HG02852 (cell line): ENCODE measurements around the gene SERPINA9.
"Not testable (repeated sequence)": the region's sequence is repeated elsewhere in the genome, so short reads cannot be mapped to it uniquely, and the experiment has no call there.

Experiments
- ATAC-seq: cut with Tn5 transposase; IDR thresholded peaks from one replicate; pipeline ENCODE4 v1.9.1; 2021; ENCODE audit warnings: mild to moderate bottlenecking, moderate library complexity; ENCODE audit not compliant: unreplicated experiment

Gene SERPINA9, protein sequence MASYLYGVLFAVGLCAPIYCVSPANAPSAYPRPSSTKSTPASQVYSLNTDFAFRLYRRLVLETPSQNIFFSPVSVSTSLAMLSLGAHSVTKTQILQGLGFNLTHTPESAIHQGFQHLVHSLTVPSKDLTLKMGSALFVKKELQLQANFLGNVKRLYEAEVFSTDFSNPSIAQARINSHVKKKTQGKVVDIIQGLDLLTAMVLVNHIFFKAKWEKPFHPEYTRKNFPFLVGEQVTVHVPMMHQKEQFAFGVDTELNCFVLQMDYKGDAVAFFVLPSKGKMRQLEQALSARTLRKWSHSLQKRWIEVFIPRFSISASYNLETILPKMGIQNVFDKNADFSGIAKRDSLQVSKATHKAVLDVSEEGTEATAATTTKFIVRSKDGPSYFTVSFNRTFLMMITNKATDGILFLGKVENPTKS

DNA sequence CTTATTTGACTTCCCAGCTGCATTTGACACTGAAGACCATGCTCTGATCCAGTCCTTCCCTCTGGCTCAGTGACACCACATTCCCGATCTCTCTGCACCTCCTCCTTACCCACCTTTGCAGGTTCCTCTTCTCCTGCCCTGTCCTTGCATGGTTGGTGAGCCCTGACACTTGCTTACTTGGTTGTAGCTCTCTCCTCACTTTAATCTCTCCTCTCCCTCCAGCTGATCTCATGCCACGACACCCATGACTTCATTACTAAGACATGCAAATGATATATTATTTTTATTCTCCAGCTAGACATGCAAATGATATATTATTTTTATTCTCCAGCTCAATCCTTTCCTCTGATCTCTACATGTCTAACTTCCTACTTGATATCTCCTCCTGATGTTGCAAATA lies at the start of gene SERPINA9:
Gene SERPINA9 (minus strand): TSS at position 175 of the 400 bp plus-strand sequence. CDS start 6,357 bp downstream, outside the sequence.
- ATAC-seq, result no peak

DNA sequence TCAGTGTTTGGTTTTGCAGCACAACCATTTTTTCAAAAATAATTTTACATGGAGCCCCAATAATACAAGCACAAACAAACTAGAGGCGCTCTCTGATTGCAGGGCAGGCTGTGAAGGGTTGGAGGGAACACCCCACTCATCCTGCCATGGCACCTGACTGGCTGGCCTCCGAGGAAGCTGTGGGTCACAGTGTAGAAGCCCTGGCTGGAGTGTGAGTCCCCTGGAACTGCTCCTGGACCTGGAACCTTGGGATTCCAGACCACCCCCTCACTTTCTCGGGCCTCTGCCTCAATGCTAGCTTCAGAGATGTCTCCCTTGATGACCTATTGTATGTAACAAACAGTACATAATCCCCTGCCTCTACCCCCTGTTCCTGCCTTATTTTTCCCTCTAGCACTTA lies 48.1 kb upstream of the SERPINA9 start:
- ATAC-seq, result no peak

DNA sequence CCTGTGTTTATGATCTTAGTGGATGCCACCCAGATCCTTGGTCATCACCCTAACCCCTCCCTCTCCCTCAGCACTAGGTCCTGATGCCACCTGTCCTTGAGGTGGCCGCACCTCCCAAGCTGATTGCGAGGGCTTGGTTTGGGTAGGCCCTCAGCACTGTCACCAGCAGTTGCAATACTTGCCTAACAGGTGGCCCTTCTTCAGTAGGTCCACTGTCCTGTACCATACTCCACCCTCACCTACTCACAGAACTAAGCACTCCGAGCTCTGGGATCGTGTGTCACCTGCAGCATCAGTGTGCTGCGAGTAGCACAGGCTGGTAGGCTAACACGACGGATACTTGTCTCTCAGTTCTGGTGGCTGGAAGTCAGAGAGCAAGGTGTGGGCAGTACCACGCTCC lies 47.3 kb upstream of the SERPINA9 start:
- no peak for ATAC-seq

DNA sequence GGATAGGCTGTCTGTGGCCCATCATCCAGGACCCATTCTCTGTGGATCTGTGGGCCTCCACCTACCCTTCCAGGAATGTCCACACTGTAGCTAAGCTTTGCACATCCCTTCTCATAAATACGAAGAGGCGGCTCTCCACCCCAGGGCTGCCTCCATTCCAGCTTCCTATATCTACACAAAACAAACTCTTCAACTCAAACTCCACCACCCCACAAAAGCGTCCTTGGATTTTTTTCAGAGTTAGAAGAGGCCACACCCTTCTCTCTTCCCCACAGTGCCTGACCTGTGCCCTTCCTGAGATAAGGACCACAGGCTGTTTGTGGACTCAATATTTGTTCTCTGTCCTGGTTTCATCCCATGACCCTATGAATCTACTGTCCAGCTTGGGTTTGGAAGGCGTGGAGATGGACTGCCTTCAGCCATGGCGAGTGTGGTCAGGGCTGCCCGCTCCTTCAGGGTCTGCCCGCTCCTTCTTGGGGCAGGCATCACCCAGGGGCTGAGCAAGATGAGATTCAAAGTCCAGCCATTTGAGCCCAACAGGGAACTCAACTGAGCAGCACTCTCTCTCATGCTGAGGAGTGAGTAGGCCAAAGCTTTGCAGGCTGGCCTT lies 46.2 kb upstream of the SERPINA9 start:
- no peak for ATAC-seq

DNA sequence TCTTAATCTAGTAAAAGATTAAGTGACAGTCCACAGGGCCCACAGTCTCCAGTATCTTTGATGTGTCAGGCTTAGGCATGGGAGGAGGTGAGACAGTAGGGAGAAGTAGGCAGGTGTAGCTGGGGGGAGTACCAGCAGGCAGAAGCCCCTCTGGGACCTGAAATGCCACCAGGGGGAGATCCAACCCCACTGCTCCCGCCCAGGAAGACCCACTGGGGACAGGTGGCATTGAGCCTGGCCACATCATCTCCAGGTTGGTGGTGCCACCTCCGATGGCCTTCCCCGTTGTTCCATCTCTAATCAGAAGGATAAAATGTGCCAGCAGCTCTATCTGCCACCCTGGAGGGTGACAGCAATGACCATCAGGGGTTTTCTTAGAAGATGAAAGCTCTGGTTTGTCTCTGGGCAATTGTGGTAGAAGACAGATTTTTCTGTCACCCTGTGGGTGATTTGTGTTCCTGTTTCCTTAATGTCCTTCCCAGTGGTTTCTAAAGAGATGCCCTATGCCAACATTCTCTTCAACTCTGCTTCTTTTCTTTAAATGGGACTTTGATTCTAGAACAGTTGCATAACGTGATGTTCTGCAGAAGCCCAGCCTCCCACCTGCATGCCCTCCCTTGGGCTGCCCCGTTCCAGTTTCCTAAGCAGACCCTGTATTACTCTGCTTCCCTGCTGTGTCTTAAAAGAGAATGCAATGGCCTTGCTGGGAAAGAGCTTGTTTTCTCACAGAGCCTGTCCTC lies 45.5 kb upstream of the SERPINA9 start:
- ATAC-seq, result no peak

DNA sequence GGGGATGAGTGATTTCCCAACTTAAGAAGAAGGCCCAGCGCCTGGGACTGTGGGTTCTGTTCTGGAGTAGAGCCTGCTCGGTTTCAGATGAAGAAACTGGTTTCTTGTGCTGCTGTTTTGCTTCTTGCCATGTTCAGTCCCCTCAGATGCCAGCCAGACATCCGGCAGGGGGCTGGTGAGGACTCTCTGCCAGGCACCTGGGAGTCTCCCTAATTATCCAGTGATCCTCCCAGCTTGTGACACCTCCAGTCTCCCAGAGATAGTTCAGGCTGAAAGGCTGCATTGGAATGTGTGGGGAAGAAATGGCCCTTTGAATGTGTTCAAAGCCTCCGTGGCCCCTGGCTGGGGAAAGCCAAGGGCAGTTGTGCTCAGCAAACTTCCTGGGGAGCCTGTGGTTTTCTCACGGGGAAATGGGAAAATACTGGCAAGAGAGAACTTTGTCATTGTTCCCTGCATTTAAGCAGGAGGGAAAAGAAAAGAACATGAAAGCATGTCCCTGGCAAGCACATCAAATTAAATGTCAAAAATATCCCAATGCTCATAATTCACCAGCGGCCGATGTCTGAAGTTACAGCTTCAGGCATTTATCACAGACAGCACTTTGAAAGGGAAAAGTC lies 41.8 kb upstream of the SERPINA9 start:
- ATAC-seq, result no peak

DNA sequence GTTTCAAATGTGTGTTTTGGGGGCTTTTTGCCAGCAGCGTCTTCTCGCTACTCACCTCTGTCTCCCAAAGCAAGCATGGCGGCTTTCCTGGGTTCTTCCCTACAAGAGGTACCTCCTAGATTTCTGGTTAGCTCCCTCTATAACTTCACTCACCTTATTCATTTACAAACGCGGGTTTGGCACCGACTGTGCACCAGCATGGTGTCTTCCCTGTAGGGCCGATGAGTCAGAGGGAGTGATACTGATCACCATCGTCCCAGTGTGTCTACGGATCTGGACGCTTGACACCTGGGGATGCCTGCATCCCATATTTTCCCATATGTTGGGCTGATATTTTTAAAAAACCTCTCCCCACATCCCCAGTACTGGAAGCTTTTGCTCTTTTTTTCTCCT lies 41.2 kb upstream of the SERPINA9 start:
- no peak for ATAC-seq

DNA sequence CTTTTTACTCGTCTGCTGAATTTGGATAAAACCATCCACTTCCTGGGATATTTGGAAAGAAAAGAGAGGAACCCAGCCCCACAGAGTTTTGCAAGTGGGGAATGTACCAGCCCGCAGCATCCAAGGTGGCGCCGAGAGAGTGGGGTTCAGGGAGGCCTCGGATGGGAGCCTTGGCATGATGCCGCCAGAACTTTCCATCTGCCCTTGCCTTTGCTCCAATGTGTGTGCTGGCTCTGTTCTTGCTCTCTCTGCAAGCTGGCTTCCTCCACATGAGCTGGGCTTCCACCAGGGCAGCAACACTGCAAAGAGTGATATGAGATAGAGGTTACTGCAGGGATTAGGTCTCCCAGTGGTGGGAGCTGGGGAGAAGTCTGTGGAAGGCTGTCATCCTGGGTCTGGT lies 39.9 kb upstream of the SERPINA9 start:
- no peak for ATAC-seq

DNA sequence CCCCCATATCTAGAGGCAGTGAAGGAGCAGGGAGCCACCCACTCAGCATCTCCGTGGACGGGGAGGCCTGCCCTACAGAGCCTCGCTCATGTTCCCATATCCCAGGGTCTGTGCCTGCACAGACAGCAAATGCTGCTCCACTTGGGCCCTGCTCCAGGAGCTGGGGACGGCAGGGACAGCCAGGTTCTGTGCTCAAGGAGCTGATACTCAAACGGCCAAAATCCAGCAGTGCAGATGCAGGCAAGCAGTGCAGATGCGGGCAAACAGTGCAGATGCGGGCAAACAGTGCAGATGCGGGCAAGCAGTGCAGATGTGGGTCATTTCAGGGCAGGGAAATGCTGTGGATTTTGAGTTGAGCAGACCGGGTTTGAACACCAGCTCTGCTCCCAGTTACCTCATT lies 39.4 kb upstream of the SERPINA9 start:
- ATAC-seq, result no peak

DNA sequence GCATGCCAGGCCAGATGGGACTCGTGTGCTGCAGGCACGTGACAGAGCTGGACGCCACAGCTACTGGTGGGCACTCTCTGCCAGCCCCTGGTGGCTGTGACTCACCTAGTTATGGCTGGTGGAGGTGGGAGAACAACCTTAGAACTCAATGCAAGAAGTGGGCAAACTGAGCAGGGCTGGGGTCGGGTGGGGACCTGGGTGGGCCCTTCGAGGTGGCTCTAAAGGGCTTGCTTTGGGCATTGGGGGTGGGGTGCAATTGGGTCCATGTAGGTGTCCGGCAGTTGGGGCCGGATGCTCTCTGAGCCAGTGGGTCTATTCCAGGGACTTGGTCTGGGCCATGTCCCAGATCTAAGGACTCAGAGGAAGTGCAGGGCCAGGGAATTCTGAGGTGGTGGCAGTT lies 38.4 kb upstream of the SERPINA9 start:
- ATAC-seq, result no peak

DNA sequence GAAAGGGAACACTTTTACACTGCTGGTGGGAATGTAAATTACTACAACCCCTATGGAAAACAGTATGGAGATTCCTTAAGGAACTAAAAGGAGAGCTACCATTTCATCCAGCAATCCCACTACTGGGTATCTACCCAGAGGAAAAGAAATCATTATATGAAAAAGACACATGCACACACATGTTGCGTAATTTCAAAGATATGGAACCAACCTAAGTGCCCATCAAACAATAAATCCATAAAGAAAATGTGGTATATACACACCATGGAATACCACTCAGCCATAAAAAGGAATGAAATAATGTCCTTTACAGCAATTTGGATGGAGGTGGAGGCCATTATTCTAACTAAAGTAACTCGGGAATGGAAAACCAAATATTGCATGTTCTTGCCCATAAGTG lies 34.5 kb upstream of the SERPINA9 start:
- not testable (repeated sequence) for ATAC-seq

DNA sequence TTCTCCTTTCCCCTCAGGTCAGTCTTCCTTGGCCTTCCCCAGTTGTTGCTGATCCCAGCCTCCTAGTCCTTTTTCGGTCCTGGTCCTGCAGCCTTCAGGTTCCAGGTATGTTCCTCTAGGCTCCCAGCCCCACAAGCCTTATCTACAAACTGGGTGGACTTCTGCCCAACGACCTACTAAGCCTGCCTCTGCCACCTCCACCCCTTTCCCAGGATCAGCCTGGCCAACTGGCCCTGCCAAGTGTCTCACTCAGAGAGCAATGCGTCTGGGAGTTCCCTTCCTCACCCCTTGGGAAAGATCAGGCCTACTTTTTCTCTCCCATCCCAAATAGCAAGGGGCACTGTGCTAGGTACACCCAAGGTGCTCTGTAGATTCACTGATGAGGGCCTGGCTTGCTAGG lies 33.4 kb upstream of the SERPINA9 start, which contains the start of gene SERPINA12:
Gene SERPINA12 (minus strand): TSS at position 114 of the 400 bp plus-strand sequence. CDS start 11,072 bp downstream, outside the sequence.
- no peak for ATAC-seq

DNA sequence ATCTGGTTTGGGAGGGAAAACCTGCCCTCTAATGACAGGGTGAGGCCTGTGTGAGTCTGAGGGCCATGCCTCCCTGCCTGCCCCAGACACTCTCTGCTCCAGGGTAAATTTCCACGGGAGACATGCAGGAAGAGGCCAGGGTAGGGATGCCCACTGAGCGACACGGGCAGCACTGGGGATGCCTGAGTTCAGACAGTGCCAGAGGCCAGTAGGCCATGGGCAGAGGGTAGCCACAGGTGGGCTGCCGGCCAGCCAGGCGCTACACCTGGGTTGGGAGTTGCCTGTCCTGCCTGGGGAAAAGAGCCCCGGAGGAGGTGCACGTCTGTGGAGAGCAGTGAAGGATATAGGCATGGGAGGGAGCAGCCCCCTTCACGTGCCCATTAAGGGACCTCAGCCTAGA lies 29.6 kb upstream of the SERPINA9 start:
- ATAC-seq, result no peak

DNA sequence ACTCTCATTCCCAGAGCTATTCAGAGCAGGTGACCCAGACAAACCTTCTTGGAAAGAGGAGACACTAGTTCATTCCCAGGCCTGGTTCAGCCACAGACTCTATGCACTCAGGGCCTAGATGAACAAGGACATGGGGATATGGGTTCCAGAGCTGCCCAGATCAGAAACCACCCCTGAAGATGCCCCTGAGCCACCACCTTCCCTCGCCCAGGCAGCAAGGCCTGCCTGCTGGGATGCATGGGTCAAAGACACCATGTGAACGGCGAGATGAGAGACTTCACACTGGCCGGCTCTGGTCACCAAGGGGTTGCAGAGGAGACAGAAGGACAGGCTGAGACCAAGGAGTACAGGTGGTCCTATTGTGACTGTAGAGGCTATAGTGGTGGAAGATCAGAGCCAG lies 29.2 kb upstream of the SERPINA9 start:
- no peak for ATAC-seq

DNA sequence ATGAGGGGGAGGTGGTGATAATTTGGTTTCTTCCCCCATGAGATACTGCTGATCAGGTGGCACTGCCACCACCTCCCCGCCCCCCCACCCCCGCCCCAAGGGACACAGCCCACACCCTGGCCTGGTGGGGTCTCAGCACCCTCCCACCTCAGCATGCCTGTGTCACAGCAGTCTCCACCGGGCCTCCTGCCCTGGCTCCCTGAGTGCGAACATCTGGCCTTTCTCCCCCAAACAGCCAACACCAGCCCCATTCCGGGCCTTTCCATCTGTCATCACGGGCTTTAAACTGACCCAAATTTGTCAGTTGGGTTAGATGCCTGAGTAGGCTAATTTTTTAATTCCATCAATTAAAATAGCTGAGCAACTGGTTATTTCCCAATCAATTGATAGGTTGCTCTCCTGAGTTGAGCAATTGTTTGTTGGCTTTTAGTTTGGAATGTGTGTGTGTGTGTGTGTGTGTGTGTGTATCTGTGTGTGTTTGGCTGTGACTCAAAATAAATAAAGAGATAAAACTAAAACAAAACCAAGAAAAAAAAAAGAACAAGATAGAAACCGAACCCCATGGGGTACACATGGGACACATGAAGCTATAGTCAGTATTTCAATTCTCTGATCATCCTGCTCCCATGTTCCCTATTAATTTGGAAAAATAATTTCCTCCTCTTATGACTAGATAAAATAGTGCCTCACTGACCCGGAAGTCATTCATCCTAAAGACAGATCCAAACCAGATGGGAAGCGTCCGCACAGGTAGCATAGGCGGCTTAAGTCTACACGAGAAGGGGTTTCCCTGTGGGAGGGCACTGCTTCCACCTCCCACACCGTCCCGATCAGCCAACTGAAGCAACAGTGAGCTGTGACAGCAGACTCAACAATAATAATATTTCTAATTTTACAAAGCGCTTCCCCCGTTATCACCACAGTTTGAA lies 25.9 kb upstream of the SERPINA9 start:
- ATAC-seq, result no peak

DNA sequence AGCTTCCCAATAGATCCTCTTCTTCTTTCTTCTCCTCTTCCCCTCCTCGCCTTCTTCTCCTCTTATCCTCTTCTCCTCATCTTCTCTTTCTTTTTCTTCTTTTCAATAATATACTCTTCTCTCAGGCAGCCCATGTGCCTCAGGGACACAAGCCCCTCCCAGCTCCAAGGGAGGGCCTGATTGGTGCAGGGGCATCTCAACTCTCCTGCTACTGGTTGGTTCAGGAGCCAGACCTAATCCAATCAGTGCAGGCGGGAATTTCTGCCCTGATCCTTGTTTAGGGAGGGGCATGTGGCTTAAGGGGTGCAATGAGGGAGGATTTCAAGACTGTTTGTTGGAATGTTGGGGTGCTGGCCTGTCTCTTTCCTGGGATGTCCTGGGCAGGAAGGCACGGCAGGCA lies 24.3 kb upstream of the SERPINA9 start:
- ATAC-seq, result no peak

DNA sequence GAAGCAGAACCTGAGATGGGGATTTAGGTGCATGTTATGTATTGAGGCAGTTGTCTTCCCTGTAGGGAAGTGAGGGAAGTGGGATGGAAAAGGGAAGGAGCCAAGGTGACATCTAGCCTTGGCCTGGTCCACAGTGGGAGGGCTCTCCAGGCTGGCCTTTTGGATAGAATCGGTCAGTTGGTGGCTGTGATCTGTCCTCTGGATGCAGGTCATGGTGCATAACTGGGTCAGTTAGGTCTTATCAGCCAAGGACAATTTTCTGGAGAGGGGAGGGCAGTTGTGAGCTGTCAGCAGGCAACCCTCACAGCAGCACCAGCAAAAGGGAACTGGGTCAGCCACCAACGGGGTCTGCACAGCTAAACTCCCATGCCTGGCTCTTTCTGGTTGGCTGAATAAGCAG lies 23.7 kb upstream of the SERPINA9 start:
- ATAC-seq, result no peak

DNA sequence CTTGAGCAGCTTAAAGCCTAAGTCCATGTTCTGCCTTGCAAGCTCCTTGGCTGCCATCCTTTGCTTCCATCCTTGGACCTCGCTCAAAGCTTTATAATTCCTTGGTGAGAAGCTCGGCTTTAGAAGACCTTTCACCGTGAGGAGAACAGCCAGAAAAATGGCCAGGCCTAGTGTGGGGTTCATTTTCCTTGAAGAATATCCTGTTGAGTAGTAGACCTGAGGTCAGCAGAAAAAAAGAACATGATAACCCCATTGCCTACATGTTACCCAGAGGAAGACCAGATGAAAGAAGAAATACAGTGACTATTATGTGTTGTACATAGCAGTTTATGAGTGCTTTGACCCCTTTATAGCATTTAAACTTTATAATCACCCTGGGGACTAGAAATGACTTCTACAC lies 22.2 kb upstream of the SERPINA9 start:
- ATAC-seq, result no peak

DNA sequence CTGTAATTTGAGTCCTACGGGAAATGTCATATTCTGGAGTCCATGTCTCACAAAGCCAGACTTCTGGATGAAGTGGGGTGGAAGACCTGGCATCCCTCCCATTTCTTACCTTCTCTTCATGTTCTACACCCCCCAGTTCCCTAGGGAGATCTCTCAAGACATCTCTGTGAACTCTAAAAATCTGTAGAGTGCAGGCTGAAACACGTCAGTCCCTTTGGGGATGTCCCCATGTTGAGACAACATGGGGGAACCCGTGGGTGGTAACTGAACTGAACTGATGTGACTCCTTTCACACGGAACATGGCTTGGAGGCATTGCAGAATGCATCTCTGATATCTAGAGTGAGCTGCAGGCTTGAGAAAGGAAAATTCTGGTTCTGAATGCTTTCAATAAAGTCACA lies 18.1 kb upstream of the SERPINA9 start:
- ATAC-seq, result peak; percentile 82

DNA sequence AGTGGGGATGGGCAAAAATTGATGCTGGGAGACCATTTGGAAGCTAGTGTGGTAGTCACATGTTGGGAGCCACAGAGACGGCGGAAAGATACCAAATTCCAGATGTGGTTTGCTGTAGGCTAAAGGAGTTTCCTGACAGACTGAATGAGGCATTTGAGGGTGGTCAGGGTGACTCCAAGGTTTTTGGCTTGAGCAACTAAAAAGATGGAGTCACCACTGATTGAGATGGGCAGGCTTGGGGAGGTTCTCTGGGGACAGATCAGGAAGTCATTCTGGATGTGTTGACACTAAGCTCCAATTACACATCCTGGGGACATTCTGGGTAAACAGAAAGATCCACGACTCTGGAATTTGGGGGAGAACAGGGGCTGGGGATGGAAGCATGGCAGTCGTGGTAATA lies 15.5 kb upstream of the SERPINA9 start:
- no peak for ATAC-seq
